HEK293 (cell line): Measurements from ENCODE around the gene CARD6.
"Not testable (repeated sequence)": the region's sequence is repeated elsewhere in the genome, so short reads cannot be mapped to it uniquely, and the experiment has no call there.

Experiments used
- CTCF ChIA-PET: fragments of 350-600 bp; formaldehyde crosslinking; extraction: SDS; loops from one replicate; lab custom pipeline; 2021; ENCODE audit warnings: antibody characterized with exemption; lab: Yijun Ruan, JAX
- POLR2A ChIA-PET: fragments of 300-600 bp; formaldehyde crosslinking; extraction: SDS; loops from one replicate; lab custom pipeline; 2020; ENCODE audit warnings: antibody characterized with exemption, inconsistent platforms; lab: Yijun Ruan, JAX
- H3K27ac ChIP-seq: fragments of 200-500 bp; sonication (Bioruptor generic); 2 replicates; pipeline ENCODE4 v1.5.1; 2014; ENCODE audit warnings: low read depth, low read length, control low read depth, inconsistent platforms; ENCODE audit errors: extremely low read depth
- H3K36me3 ChIP-seq, 2 experiments: fragments of 200-500 bp in 1 of 2; sonication (Bioruptor generic) in 1 of 2; 1 replicate in 1 of 2; 2 replicates in 1 of 2; pipeline ENCODE4 v1.5.1; 2014 to 2017; ENCODE audit warnings: inconsistent platforms in 2 of 2, low read length in 2 of 2; ENCODE audit not compliant: control insufficient read depth in 2 of 2, insufficient read depth in 1 of 2
- H3K4me1 ChIP-seq: fragments of 200-500 bp; sonication (Bioruptor generic); 2 replicates; pipeline ENCODE4 v1.5.1; 2014; ENCODE audit warnings: mild to moderate bottlenecking, low read length, inconsistent platforms; ENCODE audit not compliant: control insufficient read depth, insufficient read depth
- H3K4me3 ChIP-seq: 2 replicates; pipeline ENCODE4 v1.5.1; 2011; ENCODE audit warnings: low read depth, mild to moderate bottlenecking, control low read depth, low read length, moderate library complexity
- H3K9me3 ChIP-seq: fragments of 200-500 bp; sonication (Bioruptor generic); 2 replicates; pipeline ENCODE4 v1.5.1; 2014; ENCODE audit warnings: low read depth, low read length, inconsistent platforms; ENCODE audit not compliant: control insufficient read depth, insufficient read depth
- FEZF1 ChIP-seq: fragments of 450-650 bp; formaldehyde crosslinking; IDR thresholded peaks from 2 replicates; pipeline ENCODE4 v1.5.1; 2016; ENCODE audit warnings: missing biosample characterization, missing genetic modification characterization
- MZF1 ChIP-seq: fragments of 450-650 bp; formaldehyde crosslinking; IDR thresholded peaks from 2 replicates; pipeline ENCODE4 v1.5.1; 2017; ENCODE audit warnings: missing biosample characterization, missing genetic modification characterization, borderline replicate concordance
- ZBTB11 ChIP-seq: fragments of 450-650 bp; formaldehyde crosslinking; conservative IDR thresholded peaks from 2 replicates; pipeline ENCODE4 v1.5.1; 2016; ENCODE audit warnings: low read depth, missing biosample characterization, missing genetic modification characterization
- ZBTB21 ChIP-seq: fragments of 450-650 bp; formaldehyde crosslinking; IDR thresholded peaks from 2 replicates; pipeline ENCODE4 v1.5.1; 2017; ENCODE audit warnings: missing biosample characterization, missing genetic modification characterization
- ZNF280C ChIP-seq: fragments of 450-650 bp; formaldehyde crosslinking; IDR thresholded peaks from 2 replicates; pipeline ENCODE4 v1.5.1; 2016; ENCODE audit warnings: missing biosample characterization, missing genetic modification characterization
- ZNF280D ChIP-seq: fragments of 450-650 bp; formaldehyde crosslinking; IDR thresholded peaks from 2 replicates; pipeline ENCODE4 v1.5.1; 2016; ENCODE audit warnings: missing biosample characterization, missing genetic modification characterization
- ZNF302 ChIP-seq: fragments of 450-650 bp; formaldehyde crosslinking; IDR thresholded peaks from 2 replicates; pipeline ENCODE4 v1.5.1; 2016; ENCODE audit warnings: missing biosample characterization, missing genetic modification characterization, low read depth
- ZNF335 ChIP-seq: fragments of 450-650 bp; formaldehyde crosslinking; conservative IDR thresholded peaks from 2 replicates; pipeline ENCODE4 v1.5.1; 2016; ENCODE audit warnings: missing biosample characterization, missing genetic modification characterization
- ZNF48 ChIP-seq: fragments of 450-650 bp; formaldehyde crosslinking; IDR thresholded peaks from 2 replicates; pipeline ENCODE4 v1.5.1; 2016; ENCODE audit warnings: missing biosample characterization, missing genetic modification characterization
- ZNF514 ChIP-seq: fragments of 450-650 bp; formaldehyde crosslinking; IDR thresholded peaks from 2 replicates; pipeline ENCODE4 v1.5.1; 2016; ENCODE audit warnings: missing biosample characterization, missing genetic modification characterization
- ZNF555 ChIP-seq: fragments of 450-650 bp; formaldehyde crosslinking; conservative IDR thresholded peaks from 2 replicates; pipeline ENCODE4 v1.5.1; 2017; ENCODE audit warnings: missing biosample characterization, mild to moderate bottlenecking, missing genetic modification characterization, inconsistent platforms
- ZNF560 ChIP-seq: fragments of 450-650 bp; formaldehyde crosslinking; IDR thresholded peaks from 2 replicates; pipeline ENCODE4 v1.5.1; 2017; ENCODE audit warnings: missing biosample characterization, missing genetic modification characterization, borderline replicate concordance
- ZNF610 ChIP-seq: fragments of 450-650 bp; formaldehyde crosslinking; IDR thresholded peaks from 2 replicates; pipeline ENCODE4 v1.5.1; 2016; ENCODE audit warnings: missing biosample characterization, missing genetic modification characterization, borderline replicate concordance
- ZNF623 ChIP-seq: fragments of 450-650 bp; formaldehyde crosslinking; IDR thresholded peaks from 2 replicates; pipeline ENCODE4 v1.5.1; 2016; ENCODE audit warnings: missing biosample characterization, missing genetic modification characterization
- ZNF624 ChIP-seq: fragments of 450-650 bp; formaldehyde crosslinking; IDR thresholded peaks from 2 replicates; pipeline ENCODE4 v1.5.1; 2017; ENCODE audit warnings: missing biosample characterization, missing genetic modification characterization
- ZNF654 ChIP-seq: fragments of 450-650 bp; formaldehyde crosslinking; IDR thresholded peaks from 2 replicates; pipeline ENCODE4 v1.5.1; 2016; ENCODE audit warnings: low read depth, missing biosample characterization, missing genetic modification characterization
- ZNF707 ChIP-seq: fragments of 450-650 bp; formaldehyde crosslinking; IDR thresholded peaks from 2 replicates; pipeline ENCODE4 v1.5.1; 2016; ENCODE audit warnings: missing biosample characterization, missing genetic modification characterization
- ZNF837 ChIP-seq: fragments of 450-650 bp; formaldehyde crosslinking; IDR thresholded peaks from 2 replicates; pipeline ENCODE4 v1.5.1; 2016; ENCODE audit warnings: missing biosample characterization, missing genetic modification characterization

The CARD6 gene

GRCh38 chr5:40860711-40861110 lies 19.5 kb downstream of the CARD6 start:
- H3K4me1 ChIP-seq: no peaks in the 10 kb centered on the region
- no peaks in the 10 kb centered on the region for H3K36me3 ChIP-seq
- POLR2A ChIA-PET: no interaction called here
- H3K9me3 ChIP-seq: no peaks in the 10 kb centered on the region
- TF ChIP-seq ZNF280D (tag by site-specific recombination) (no peak), ZBTB21 (tag by site-specific recombination) (no peak), ZNF335 (tag by site-specific recombination) (no peak), ZNF654 (tag by site-specific recombination) (no peak), ZNF610 (no peak), ZNF624 (tag by site-specific recombination) (no peak), FEZF1 (tag by site-specific recombination) (no peak), ZNF302 (no peak), ZNF560 (tag by site-specific recombination) (no peak), ZNF555 (tag by site-specific recombination) (no peak), ZNF707 (no peak), MZF1 (tag by site-specific recombination) (no peak), ZBTB11 (no peak), ZNF280C (no peak), ZNF514 (no peak), ZNF48 (tag by site-specific recombination) (no peak), ZNF623 (tag by site-specific recombination) (no peak), ZNF837 (no peak)
- TF ChIP-seq, all 188 proteins: peak for 0
- CTCF ChIA-PET: interaction anchor here (1.0 to 1.1 kb wide), 2 partner anchors 18 to 44 kb away, joined by 4 read pairs; no protein-coding TSS in a partner anchor
- Histone ChIP-seq H3K4me3 (no peak overlapping the region), H3K27ac (no peak overlapping the region)

- POLR2A ChIA-PET, H3K27ac ChIP-seq, H3K9me3 ChIP-seq, H3K36me3 ChIP-seq, H3K4me1 ChIP-seq, CTCF ChIA-PET, H3K4me3 ChIP-seq: not testable (repeated sequence)
These were observed 23.8 kb downstream of the CARD6 start for GRCh38 chr5:40865004-40865403.
